ENCODE measurements around the gene KIF1A. TPM values are rescaled to one million over a fixed set of nuclear protein-coding genes. Genes with fewer than 3 reads are reported as not detected.
A peak's percentile ranks its signal among the peaks of the same experiment; 100 is the strongest.

KIF1A gene
- total RNA-seq, 1 donor from 2014 or later, result 2.0 TPM

DNA sequence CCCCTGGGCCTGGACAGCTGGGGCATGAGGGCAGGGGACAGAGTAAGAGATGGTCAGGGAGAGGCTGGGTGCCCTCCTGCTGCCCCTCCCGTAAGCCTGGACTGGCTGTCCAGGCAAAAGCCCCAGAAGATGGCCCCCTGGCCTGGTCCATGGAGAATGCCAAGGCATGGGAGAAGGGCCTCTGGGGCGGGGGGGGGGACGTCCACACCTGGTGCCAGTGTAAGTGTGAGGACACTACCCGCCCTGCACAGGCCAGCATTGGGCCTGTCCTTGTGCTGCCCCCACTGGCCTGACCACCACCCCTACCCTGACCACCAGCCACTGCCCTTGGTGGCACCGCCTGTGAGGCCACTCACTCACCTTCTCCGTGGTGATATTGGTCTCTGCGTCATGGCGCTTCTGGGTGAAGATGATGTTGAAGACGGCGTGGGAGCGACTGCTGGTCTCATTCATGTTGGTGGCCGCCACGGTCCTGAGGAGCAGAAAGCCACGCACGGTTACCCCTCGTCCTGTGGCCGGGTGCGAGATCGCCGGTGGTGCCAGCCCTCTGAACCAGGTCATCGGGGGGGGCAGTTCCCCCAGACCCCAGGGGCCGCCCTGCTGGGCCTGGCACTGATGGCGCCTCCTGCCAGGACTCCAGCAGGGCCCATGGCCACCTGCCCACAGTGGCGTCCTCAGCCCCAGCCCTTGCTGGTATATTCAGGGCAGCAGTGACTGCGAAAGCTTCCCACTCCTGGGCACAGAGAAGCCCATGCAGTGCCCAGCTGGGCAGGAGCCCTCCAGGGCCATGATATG, 35.2 kb downstream of the KIF1A start:
- TF ChIP-seq, protein P1, sequence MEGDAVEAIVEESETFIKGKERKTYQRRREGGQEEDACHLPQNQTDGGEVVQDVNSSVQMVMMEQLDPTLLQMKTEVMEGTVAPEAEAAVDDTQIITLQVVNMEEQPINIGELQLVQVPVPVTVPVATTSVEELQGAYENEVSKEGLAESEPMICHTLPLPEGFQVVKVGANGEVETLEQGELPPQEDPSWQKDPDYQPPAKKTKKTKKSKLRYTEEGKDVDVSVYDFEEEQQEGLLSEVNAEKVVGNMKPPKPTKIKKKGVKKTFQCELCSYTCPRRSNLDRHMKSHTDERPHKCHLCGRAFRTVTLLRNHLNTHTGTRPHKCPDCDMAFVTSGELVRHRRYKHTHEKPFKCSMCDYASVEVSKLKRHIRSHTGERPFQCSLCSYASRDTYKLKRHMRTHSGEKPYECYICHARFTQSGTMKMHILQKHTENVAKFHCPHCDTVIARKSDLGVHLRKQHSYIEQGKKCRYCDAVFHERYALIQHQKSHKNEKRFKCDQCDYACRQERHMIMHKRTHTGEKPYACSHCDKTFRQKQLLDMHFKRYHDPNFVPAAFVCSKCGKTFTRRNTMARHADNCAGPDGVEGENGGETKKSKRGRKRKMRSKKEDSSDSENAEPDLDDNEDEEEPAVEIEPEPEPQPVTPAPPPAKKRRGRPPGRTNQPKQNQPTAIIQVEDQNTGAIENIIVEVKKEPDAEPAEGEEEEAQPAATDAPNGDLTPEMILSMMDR (IDR thresholded peaks at IDR 0.05; ENCODE audit: borderline replicate concordance), result no peak
- H3K27me3 ChIP-seq (ENCODE audit: low read depth), result peaks cover 66% of the 10 kb centered on the region
- H3K36me3 ChIP-seq, result no peaks in the 10 kb centered on the region
- H3K9me3 ChIP-seq (replicated peaks), result no peaks in the 10 kb centered on the region
- no peak overlapping the region for H3K4me3 ChIP-seq
- intact Hi-C loops (cut with micrococcal nuclease), result no loop called here
- H3K4me1 ChIP-seq, result no peaks in the 10 kb centered on the region
- DNase-seq, result peak; percentile 9
- no peak overlapping the region for H3K27ac ChIP-seq (replicated peaks)

DNA sequence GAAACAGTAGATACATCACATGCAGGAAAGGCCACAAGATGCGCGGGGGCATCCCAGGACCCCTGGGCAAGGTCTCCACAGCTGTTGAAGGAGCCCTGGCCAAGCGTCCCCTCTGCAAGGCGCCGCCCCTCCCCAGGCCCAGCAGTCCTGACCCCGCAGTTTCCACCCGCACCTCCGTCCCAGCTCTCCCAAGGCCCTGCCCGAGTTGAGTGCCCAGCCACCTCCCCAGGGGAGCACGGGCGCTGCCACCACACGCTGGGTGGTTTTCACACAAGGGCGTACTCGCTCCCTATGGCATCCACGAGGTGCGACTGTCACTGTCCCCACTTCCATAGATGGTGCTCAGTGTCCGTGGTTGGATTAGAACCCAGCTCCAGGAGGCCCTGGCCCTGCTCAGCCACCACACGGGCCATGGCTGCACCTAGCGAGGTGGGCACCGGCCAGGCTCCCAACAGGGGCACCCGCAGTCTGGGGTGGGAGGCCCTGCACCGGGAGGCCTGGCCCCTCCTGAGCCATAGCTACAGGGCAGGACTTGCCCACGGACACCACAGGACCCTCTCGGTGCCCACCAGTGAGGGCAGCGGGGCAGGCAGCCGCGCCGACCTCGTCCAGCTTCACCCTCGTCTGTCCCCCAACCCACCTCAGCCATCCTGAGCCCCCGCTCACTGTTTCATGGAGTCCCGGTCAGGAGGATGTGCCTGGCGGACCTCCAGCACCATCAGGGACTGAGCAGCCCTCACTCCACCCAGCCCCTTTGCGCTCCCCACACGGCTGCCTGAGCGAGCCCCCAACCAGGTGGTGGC, 36.0 kb downstream of the KIF1A start:
- H3K4me3 ChIP-seq, result no peak overlapping the region
- H3K4me1 ChIP-seq, result no peaks in the 10 kb centered on the region
- peak; percentile 6 for DNase-seq
- intact Hi-C loops (cut with micrococcal nuclease), result no loop called here
- H3K27ac ChIP-seq (replicated peaks), result no peak overlapping the region
- H3K9me3 ChIP-seq (replicated peaks), result no peaks in the 10 kb centered on the region
- TF ChIP-seq, protein P1 (IDR thresholded peaks at IDR 0.05; ENCODE audit: borderline replicate concordance), result no peak
- H3K27me3 ChIP-seq (ENCODE audit: low read depth), result peaks cover 69% of the 10 kb centered on the region
- H3K36me3 ChIP-seq, result no peaks in the 10 kb centered on the region

DNA sequence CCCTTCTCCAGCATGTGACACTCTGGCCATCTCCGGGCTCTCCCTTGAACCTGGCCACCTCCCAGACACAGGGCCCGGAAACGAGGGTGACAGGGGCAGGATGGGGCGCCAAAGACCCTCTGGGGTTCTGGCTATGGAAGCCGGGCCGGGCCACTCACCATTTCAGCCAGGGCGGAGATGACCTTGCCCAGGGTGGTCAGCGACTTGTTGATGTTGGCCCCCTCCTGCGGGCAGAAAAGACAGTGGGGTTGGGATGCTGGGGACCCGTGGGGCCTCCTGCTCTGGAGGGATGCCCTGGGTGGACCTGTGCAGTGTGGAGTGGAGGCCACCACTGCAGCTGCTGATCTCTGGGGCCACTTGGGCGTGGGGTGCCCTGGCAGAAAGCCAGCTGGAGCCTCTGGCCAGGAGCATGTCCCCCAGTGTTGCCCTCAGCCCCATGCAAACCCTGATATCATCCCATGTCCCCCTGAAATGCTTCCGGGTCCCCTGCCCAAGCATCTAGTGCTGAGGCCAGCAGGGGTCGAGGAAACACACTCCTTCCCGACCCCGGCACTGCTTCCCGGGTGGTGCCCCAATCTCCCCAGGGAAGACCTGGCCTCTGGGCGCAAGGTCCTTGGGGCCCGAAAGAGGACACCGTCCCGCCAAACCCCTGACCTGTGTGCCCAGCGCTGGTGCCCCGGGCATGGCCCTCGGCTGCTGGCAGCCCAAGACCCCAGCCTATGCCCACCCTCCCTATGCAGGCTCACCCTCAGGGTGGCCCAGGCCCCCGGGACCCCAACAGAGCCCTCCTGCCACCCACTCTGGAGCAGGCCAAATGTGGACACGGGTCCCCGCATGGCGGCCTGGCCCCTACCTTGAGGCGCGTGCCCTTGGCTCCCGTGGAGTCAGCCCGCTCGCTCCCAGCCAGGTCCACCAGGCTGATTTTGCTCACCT, 36.9 kb downstream of the KIF1A start:
- TF ChIP-seq, protein P1 (IDR thresholded peaks at IDR 0.05; ENCODE audit: borderline replicate concordance), result no peak
- intact Hi-C loops (cut with micrococcal nuclease), result no loop called here
- H3K27me3 ChIP-seq (ENCODE audit: low read depth), result peaks cover 69% of the 10 kb centered on the region

DNA sequence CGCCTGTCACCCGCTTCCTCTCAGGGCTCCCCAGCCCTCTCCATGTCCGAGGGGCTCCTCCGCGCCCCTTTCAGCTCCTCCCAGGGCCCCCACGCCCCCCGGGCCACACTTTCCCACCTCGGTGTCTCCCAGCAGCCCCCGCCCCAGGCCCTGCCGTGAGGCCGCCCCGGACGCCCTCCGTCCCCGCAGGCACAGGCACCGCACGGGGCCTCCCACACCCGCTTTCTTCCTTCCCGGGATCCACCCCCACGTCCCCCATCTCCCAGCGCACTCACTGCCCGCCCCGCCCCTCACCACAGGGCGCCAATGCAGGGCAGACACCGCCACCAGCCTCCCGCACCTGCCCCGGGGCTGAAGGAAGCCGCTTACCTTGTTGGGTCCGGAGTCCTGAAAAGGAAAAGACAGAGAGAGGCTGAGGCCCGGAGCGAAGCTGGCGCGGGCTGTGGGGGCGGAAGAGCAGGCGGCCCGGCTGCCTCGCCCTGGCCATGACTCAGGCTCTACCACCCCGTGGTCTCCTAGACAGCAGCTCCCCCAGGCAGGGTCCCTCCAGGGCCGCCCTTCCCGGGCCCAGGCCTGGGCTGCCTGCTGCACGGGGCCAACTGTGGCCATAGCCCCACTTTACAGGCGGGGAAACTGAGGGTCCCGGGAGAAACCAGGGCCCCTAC, 37.7 kb downstream of the KIF1A start:
- Histone ChIP-seq H3K36me3 (no peaks in the 10 kb centered on the region), H3K9me3 (replicated peaks) (no peaks in the 10 kb centered on the region), H3K4me1 (no peaks in the 10 kb centered on the region), H3K27ac (replicated peaks) (no peak overlapping the region), H3K27me3 (ENCODE audit: low read depth) (peaks cover 68% of the 10 kb centered on the region), H3K4me3 (no peak overlapping the region)
- intact Hi-C loops (cut with micrococcal nuclease), result no loop called here
- DNase-seq, result peak; percentile 1
- TF ChIP-seq, protein P1 (IDR thresholded peaks at IDR 0.05; ENCODE audit: borderline replicate concordance), result no peak

More for the DNA sequence above, 36.9 kb downstream of the KIF1A start:
- H3K4me1 ChIP-seq, result no peaks in the 10 kb centered on the region
- H3K36me3 ChIP-seq, result no peaks in the 10 kb centered on the region
- no peak overlapping the region for H3K27ac ChIP-seq (replicated peaks)
- DNase-seq, result peak; percentile 11
- no peak overlapping the region for H3K4me3 ChIP-seq
- H3K9me3 ChIP-seq (replicated peaks), result no peaks in the 10 kb centered on the region

Data from left ventricle myocardium inferior (tissue), 1 donor.